Neural crest cell (in vitro differentiated cells): ENCODE measurements around the gene RNF114. TPM values are rescaled to one million over a fixed set of nuclear protein-coding genes. Genes with fewer than 3 reads are reported as not detected.

ENCODE experiments used
- DNase-seq: peaks from one replicate; pipeline ENCODE4 v3.0.0; 2021; ENCODE audit warnings: low read depth, mixed read lengths, low spot score
- H3K27ac Mint-ChIP-seq: one replicate; pipeline ENCODE4 v1.8.0; 2021; ENCODE audit warnings: mild to moderate bottlenecking, mixed read lengths; ENCODE audit not compliant: unreplicated experiment
- H3K27me3 Mint-ChIP-seq: 2 replicates; pipeline ENCODE4 v1.8.0; 2021; ENCODE audit warnings: low read depth, mild to moderate bottlenecking, mixed read lengths
- H3K36me3 Mint-ChIP-seq: 2 replicates; pipeline ENCODE4 v1.8.0; 2021; ENCODE audit warnings: low read depth, mild to moderate bottlenecking, mixed read lengths
- H3K4me1 Mint-ChIP-seq: 2 replicates; pipeline ENCODE4 v1.8.0; 2021; ENCODE audit warnings: mixed read lengths
- H3K4me3 Mint-ChIP-seq: one replicate; pipeline ENCODE4 v1.8.0; 2021; ENCODE audit warnings: mild to moderate bottlenecking, mixed read lengths
- H3K9me3 Mint-ChIP-seq: 2 replicates; pipeline ENCODE4 v1.8.0; 2021; ENCODE audit warnings: mixed read lengths
- total RNA-seq: library from RNA; stranded (reverse); gene quantifications from 2 replicates; pipeline ENCODE4 v1.2.1, GENCODE V29; 2021
- TF ChIP-seq, protein P1 (sequence below): fragments of 200-600 bp; sonication (generic); conservative IDR thresholded peaks from 2 replicates; pipeline ENCODE4 v1.5.0; 2021; ENCODE audit warnings: antibody characterized with exemption, mild to moderate bottlenecking

RNF114 gene
- total RNA-seq, 1 donor from 2014 or later, result 53.0 TPM

- Mint-ChIP-seq H3K27ac (no peak overlapping the region), H3K9me3 (no peaks in the 10 kb centered on the region), H3K4me3 (peak overlapping the region; percentile 88), H3K36me3 (no peaks in the 10 kb centered on the region), H3K27me3 (no peaks in the 10 kb centered on the region), H3K4me1 (peaks cover 37% of the 10 kb centered on the region)
- TF ChIP-seq, protein P1, sequence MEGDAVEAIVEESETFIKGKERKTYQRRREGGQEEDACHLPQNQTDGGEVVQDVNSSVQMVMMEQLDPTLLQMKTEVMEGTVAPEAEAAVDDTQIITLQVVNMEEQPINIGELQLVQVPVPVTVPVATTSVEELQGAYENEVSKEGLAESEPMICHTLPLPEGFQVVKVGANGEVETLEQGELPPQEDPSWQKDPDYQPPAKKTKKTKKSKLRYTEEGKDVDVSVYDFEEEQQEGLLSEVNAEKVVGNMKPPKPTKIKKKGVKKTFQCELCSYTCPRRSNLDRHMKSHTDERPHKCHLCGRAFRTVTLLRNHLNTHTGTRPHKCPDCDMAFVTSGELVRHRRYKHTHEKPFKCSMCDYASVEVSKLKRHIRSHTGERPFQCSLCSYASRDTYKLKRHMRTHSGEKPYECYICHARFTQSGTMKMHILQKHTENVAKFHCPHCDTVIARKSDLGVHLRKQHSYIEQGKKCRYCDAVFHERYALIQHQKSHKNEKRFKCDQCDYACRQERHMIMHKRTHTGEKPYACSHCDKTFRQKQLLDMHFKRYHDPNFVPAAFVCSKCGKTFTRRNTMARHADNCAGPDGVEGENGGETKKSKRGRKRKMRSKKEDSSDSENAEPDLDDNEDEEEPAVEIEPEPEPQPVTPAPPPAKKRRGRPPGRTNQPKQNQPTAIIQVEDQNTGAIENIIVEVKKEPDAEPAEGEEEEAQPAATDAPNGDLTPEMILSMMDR, result no peak
- DNase-seq, result no peak
Measured at GRCh38 chr20:49913399-49914047, 22.7 kb upstream of the RNF114 start.

DNA sequence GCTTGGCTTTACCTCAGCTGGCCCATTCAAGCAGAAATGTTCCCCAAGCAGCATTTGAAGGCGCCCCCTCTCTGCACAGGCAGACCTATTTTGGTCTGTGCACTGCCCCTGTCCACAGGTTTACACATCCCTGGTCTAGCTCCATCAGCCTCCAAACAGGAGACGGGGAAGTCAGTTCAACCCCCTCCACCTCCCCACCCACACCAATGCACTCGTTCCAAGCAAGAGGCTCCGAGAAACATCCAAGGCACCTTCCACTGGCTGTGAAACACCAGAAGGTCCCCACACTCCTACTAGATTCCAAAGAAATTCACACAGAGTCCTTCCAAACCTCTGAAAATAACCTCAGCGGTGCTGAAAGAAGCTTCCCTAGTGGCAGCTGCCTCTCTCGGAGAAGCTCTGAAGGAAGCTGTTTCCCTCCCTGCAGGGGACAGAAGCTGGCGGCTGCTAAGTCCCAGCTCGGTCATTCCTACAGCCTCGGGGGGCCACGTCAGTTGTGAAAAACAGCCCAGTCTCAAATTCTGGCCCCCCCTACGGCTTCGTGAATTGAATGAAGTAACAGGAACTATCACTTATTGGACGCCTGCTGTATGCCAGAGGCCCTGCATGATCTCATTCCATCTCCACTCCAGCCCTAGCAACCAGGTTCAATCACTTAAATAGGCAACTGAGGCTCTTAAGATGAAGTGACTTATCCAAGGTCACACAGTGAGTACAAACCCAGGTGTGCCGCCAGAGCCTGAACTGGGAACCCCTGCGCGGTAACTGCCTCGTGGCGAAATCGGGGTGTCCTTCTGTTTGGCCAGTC is 21.7 kb upstream of the RNF114 start:
- H3K9me3 Mint-ChIP-seq, result no peaks in the 10 kb centered on the region
- H3K27ac Mint-ChIP-seq, result peak overlapping the region; percentile 78
- H3K4me1 Mint-ChIP-seq, result peaks cover 36% of the 10 kb centered on the region
- no peak for DNase-seq
- peak overlapping the region; percentile 88 for H3K4me3 Mint-ChIP-seq
- H3K27me3 Mint-ChIP-seq, result peaks cover 3% of the 10 kb centered on the region
- H3K36me3 Mint-ChIP-seq, result no peaks in the 10 kb centered on the region
- TF ChIP-seq, protein P1, result no peak

- Mint-ChIP-seq H3K4me3 (peak overlapping the region; percentile 95), H3K27me3 (peaks cover 3% of the 10 kb centered on the region), H3K4me1 (peaks cover 31% of the 10 kb centered on the region), H3K36me3 (no peaks in the 10 kb centered on the region), H3K9me3 (no peaks in the 10 kb centered on the region), H3K27ac (peak overlapping the region; percentile 78)
- DNase-seq, result no peak
- TF ChIP-seq, protein P1, result no peak
Measured at GRCh38 chr20:49915118-49915379, 21.1 kb upstream of the RNF114 start.

DNA sequence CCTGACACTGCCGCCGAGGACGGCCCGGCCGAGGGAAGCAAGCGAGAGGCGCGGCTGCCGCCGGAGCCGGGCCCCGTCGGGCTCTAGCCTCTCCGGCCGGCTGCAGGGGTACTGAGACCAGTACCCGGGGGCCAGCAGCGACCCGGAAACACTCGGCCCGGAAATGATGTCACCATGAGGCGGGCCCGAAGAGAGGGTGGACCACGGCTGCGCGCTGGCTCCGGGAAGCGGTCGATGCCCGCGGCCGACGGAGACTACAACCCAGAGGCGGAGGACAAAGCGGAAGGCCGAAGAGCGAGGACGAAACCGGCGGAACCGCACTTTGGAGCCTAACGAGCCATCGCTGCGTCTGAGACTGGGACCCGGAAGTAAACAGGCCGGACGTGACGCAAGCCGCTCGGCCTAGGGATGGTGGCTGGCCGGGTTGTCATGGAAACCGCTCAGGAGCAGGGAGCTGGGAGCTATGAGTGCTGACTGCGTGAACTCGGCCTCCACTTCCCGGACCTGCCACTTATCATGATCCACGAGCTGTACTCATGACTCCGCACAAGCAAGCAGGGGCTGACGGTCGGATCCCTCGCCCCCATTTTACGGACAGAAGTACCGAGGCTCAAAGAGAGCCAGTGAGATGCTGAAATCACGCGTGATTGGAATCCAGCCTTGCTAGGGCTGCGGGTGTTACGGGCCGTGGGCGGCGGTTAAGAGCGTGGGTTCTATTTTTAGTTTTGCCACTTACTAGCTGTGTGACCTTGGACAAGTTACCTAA is 20.6 kb upstream of the RNF114 start, which contains the start of gene SPATA2:
Gene SPATA2 (minus strand): TSS at position 150 of the 766 bp plus-strand sequence. CDS start 7,039 bp downstream, outside the sequence.
- Mint-ChIP-seq H3K36me3 (no peaks in the 10 kb centered on the region), H3K27me3 (peaks cover 3% of the 10 kb centered on the region), H3K4me1 (peaks cover 30% of the 10 kb centered on the region), H3K4me3 (peak within 1 kb of the TSS; percentile 96), H3K9me3 (no peaks in the 10 kb centered on the region), H3K27ac (peak within 1 kb of the TSS; percentile 100)
- TF ChIP-seq, protein P1, result no peak
- DNase-seq, result peak; percentile 91

- H3K36me3 Mint-ChIP-seq, result no peaks in the 10 kb centered on the region
- DNase-seq, result no peak
- H3K27me3 Mint-ChIP-seq, result peaks cover 3% of the 10 kb centered on the region
- TF ChIP-seq, protein P1, result no peak
- H3K4me3 Mint-ChIP-seq, result peak overlapping the region; percentile 96
- H3K4me1 Mint-ChIP-seq, result peaks cover 30% of the 10 kb centered on the region
- H3K9me3 Mint-ChIP-seq, result no peaks in the 10 kb centered on the region
- peak overlapping the region; percentile 99 for H3K27ac Mint-ChIP-seq
Measured at GRCh38 chr20:49916146-49917002, 19.8 kb upstream of the RNF114 start.
